Type B pancreatic cell (in vitro differentiated cells): Measurements from ENCODE around the gene TWIST2. TPM values are rescaled to one million over a fixed set of nuclear protein-coding genes. Genes with fewer than 3 reads are reported as not detected.

Experiments used
- DNase-seq: peaks from one replicate; pipeline ENCODE4 v3.0.0; 2021; ENCODE audit warnings: mixed read lengths; ENCODE audit not compliant: unreplicated experiment; ENCODE audit errors: extremely low spot score
- H3K27ac Mint-ChIP-seq: 2 replicates; pipeline ENCODE4 v1.8.0; 2021; ENCODE audit warnings: mild to moderate bottlenecking, mixed read lengths
- H3K27me3 Mint-ChIP-seq: 2 replicates; pipeline ENCODE4 v1.8.0; 2021; ENCODE audit warnings: mixed read lengths
- H3K36me3 Mint-ChIP-seq: 2 replicates; pipeline ENCODE4 v1.8.0; 2021; ENCODE audit warnings: mixed read lengths
- H3K4me1 Mint-ChIP-seq: one replicate; pipeline ENCODE4 v1.8.0; 2021; ENCODE audit warnings: mixed read lengths; ENCODE audit not compliant: unreplicated experiment
- H3K4me3 Mint-ChIP-seq: 2 replicates; pipeline ENCODE4 v1.8.0; 2021; ENCODE audit warnings: mild to moderate bottlenecking, mixed read lengths
- H3K9me3 Mint-ChIP-seq: 2 replicates; pipeline ENCODE4 v1.8.0; 2021; ENCODE audit warnings: mixed read lengths
- total RNA-seq: library from RNA; stranded (reverse); gene quantifications from 2 replicates; pipeline ENCODE4 v1.2.1, GENCODE V29; 2021; ENCODE audit warnings: low replicate concordance
- TF ChIP-seq, protein P1 (sequence below): fragments of 200-600 bp; sonication (generic); conservative IDR thresholded peaks from 2 replicates; pipeline ENCODE4 v1.5.0; 2021; ENCODE audit warnings: antibody characterized with exemption, mild to moderate bottlenecking

TWIST2 gene
- total RNA-seq, 1 donor from 2014 or later = 27.3 TPM

- no peak overlapping the region for H3K4me3 Mint-ChIP-seq
- TF ChIP-seq, protein P1, sequence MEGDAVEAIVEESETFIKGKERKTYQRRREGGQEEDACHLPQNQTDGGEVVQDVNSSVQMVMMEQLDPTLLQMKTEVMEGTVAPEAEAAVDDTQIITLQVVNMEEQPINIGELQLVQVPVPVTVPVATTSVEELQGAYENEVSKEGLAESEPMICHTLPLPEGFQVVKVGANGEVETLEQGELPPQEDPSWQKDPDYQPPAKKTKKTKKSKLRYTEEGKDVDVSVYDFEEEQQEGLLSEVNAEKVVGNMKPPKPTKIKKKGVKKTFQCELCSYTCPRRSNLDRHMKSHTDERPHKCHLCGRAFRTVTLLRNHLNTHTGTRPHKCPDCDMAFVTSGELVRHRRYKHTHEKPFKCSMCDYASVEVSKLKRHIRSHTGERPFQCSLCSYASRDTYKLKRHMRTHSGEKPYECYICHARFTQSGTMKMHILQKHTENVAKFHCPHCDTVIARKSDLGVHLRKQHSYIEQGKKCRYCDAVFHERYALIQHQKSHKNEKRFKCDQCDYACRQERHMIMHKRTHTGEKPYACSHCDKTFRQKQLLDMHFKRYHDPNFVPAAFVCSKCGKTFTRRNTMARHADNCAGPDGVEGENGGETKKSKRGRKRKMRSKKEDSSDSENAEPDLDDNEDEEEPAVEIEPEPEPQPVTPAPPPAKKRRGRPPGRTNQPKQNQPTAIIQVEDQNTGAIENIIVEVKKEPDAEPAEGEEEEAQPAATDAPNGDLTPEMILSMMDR = no peak
- peaks cover 61% of the 10 kb centered on the region for H3K27me3 Mint-ChIP-seq
- H3K4me1 Mint-ChIP-seq = peaks cover 14% of the 10 kb centered on the region
- peaks cover 9% of the 10 kb centered on the region for H3K9me3 Mint-ChIP-seq
- H3K36me3 Mint-ChIP-seq = no peaks in the 10 kb centered on the region
- H3K27ac Mint-ChIP-seq = no peak overlapping the region
- DNase-seq = no peak
Measured at GRCh38 chr2:238821944-238822670, 25.8 kb upstream of the TWIST2 start.

GRCh38 chr2:238822955-238823354, 24.9 kb upstream of the TWIST2 start:
- Mint-ChIP-seq H3K27ac (no peak overlapping the region), H3K27me3 (peaks cover 53% of the 10 kb centered on the region), H3K36me3 (no peaks in the 10 kb centered on the region), H3K9me3 (peaks cover 9% of the 10 kb centered on the region), H3K4me1 (peaks cover 7% of the 10 kb centered on the region), H3K4me3 (no peak overlapping the region)
- TF ChIP-seq, protein P1 = no peak
- DNase-seq = no peak

- no peaks in the 10 kb centered on the region for H3K9me3 Mint-ChIP-seq
- no peak overlapping the region for H3K27ac Mint-ChIP-seq
- H3K27me3 Mint-ChIP-seq = peaks cover 56% of the 10 kb centered on the region
- H3K4me1 Mint-ChIP-seq = no peaks in the 10 kb centered on the region
- H3K36me3 Mint-ChIP-seq = no peaks in the 10 kb centered on the region
- TF ChIP-seq, protein P1 = no peak
- H3K4me3 Mint-ChIP-seq = no peak overlapping the region
- no peak for DNase-seq
Measured at GRCh38 chr2:238831177-238831576, 16.7 kb upstream of the TWIST2 start.

DNA sequence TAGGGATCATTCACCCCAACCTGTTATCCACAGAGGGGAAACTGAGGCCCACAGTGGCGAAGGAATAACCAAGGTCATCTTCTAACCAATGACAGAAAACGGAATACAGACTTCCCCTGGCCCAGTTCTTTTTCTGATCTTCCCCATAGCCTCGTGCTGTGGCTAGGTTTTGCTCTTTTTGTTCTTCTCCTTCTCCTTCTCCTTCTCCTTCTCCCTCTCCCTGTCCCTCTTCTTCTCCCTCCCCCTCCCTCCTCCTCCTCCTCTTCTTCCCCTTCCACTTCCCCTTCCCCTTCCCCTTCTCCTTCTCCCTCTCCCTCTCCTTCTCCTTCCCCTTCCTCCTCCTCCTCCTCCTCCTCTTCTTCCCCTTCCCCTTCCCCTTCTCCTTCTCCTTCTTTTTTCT, 12.9 kb upstream of the TWIST2 start:
- H3K4me3 Mint-ChIP-seq = no peak overlapping the region
- H3K4me1 Mint-ChIP-seq = no peaks in the 10 kb centered on the region
- H3K9me3 Mint-ChIP-seq = no peaks in the 10 kb centered on the region
- no peak overlapping the region for H3K27ac Mint-ChIP-seq
- no peaks in the 10 kb centered on the region for H3K36me3 Mint-ChIP-seq
- peaks cover 73% of the 10 kb centered on the region for H3K27me3 Mint-ChIP-seq
- DNase-seq = peak; percentile 32
- TF ChIP-seq, protein P1 = no peak

DNA sequence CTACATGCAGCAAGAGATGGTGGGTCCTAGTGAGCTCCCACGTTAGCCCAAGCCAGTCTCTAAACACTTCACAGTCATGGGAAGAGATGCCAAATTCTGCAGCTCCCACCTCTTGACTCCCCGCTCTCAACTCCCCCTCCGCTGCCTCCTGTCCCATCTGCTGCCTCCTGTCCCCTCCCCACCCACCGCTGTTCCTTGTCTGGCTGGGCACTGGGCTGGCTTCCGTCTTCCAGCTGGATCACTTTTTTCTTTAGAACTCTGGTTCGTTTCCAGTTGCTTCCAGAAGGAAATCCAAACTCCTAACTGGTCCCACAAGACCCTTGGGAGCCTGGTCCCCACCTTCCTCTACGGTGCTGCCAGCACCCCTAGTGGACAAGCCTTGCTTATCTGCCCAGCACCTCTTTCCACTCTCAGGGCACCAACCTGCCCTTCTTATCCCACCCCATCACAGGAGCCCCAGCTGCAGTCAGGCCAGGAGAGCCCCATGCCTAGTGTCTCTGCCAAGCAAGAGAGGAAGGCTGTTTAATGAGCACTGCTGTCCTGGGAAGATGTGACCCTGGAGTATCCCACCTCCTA, 12.1 kb upstream of the TWIST2 start:
- DNase-seq = peak; percentile 58
- no peaks in the 10 kb centered on the region for H3K36me3 Mint-ChIP-seq

More for the DNA sequence above, 12.1 kb upstream of the TWIST2 start:
- Mint-ChIP-seq H3K9me3 (no peaks in the 10 kb centered on the region), H3K4me1 (no peaks in the 10 kb centered on the region), H3K27me3 (peaks cover 70% of the 10 kb centered on the region), H3K27ac (no peak overlapping the region), H3K4me3 (no peak overlapping the region)
- TF ChIP-seq, protein P1 = peak; percentile 39
